SK-N-SH (cell line): ENCODE results near the gene CASKIN2. TPM values are rescaled to one million over a fixed set of nuclear protein-coding genes. Genes with fewer than 3 reads are reported as not detected.

Source experiments
- CTCF ChIA-PET: fragments of 300-600, 350-600 bp; formaldehyde crosslinking; extraction: SDS; loops from one replicate; lab custom pipeline; 2021; lab: Yijun Ruan, JAX
- POLR2A ChIA-PET: fragments of 350-600 bp; sonication (Branson Sonifier 250); formaldehyde crosslinking; extraction: SDS; loops from one replicate; lab custom pipeline; 2020; ENCODE audit warnings: antibody characterized with exemption, inconsistent platforms; lab: Yijun Ruan, JAX
- DNase-seq: peaks from one replicate; pipeline ENCODE4 v3.0.0; 2012
- H2AFZ ChIP-seq: fragments of 200-600 bp; sonication (generic); 2 replicates; pipeline ENCODE4 v1.8.1; 2016; ENCODE audit warnings: antibody characterized with exemption, mild to moderate bottlenecking, low read depth
- H3F3A ChIP-seq: fragments of 200-600 bp; sonication (generic); replicated peaks from 2 replicates; pipeline ENCODE3; 2016; ENCODE audit warnings: antibody characterized with exemption, mild to moderate bottlenecking; ENCODE audit not compliant: insufficient read depth
- H3K27ac ChIP-seq, 2 experiments: fragments of 200-500 bp in 1 of 2; fragments of 200-600 bp in 1 of 2; sonication (Bioruptor generic) in 1 of 2; sonication (generic), shearing (Covaris generic) in 1 of 2; 2 replicates each; pipeline versions ENCODE4 v1.5.1 to v1.6.1; 2014 to 2016; ENCODE audit warnings: low read depth in 2 of 2, inconsistent platforms in 1 of 2, low read length in 1 of 2, mild to moderate bottlenecking in 1 of 2, mixed read lengths in 1 of 2
- H3K27me3 ChIP-seq: fragments of 200-600 bp; sonication (generic), shearing (Covaris generic); 2 replicates; pipeline ENCODE4 v1.6.1; 2016; ENCODE audit warnings: mixed run types; ENCODE audit not compliant: insufficient read depth
- H3K36me3 ChIP-seq, 2 experiments: fragments of 200-500 bp in 1 of 2; fragments of 200-600 bp in 1 of 2; sonication (Bioruptor generic) in 1 of 2; sonication (generic) in 1 of 2; replicated peaks in 1 of 2; 2 replicates each; pipeline versions ENCODE3 to v1.5.1; 2014 to 2016; ENCODE audit warnings: low read length in 1 of 2, mild to moderate bottlenecking in 1 of 2; ENCODE audit not compliant: insufficient read depth in 2 of 2, control insufficient read depth in 1 of 2
- H3K4me1 ChIP-seq, 2 experiments: fragments of 200-500 bp in 1 of 2; fragments of 200-600 bp in 1 of 2; sonication (Bioruptor generic) in 1 of 2; sonication (generic), shearing (Covaris generic) in 1 of 2; 2 replicates each; pipeline versions ENCODE4 v1.5.1 to v1.6.1; 2014 to 2016; ENCODE audit warnings: low read depth in 1 of 2, low read length in 1 of 2, mixed run types in 1 of 2; ENCODE audit not compliant: insufficient read depth in 2 of 2, control insufficient read depth in 1 of 2
- H3K4me2 ChIP-seq: fragments of 200-600 bp; sonication (generic), shearing (Covaris generic); 2 replicates; pipeline ENCODE4 v1.6.1; 2017; ENCODE audit warnings: mixed run types
- H3K4me3 ChIP-seq, 2 experiments: fragments of 200-500 bp in 1 of 2; fragments of 200-600 bp in 1 of 2; sonication (Bioruptor generic) in 1 of 2; sonication (generic), shearing (Covaris generic) in 1 of 2; 2 replicates each; pipeline versions ENCODE4 v1.5.1 to v1.8.1; 2014 to 2016; ENCODE audit warnings: low read depth in 2 of 2, inconsistent platforms in 1 of 2, low read length in 1 of 2, mild to moderate bottlenecking in 1 of 2, mixed read lengths in 1 of 2, moderate library complexity in 1 of 2
- H3K79me2 ChIP-seq: fragments of 200-600 bp; sonication (generic); 2 replicates; pipeline ENCODE4 v1.8.1; 2017; ENCODE audit warnings: mild to moderate bottlenecking; ENCODE audit not compliant: insufficient read depth
- H3K9ac ChIP-seq: fragments of 200-600 bp; sonication (generic); 2 replicates; pipeline ENCODE4 v1.6.1; 2017; ENCODE audit warnings: mixed run types
- H3K9me2 ChIP-seq: fragments of 200-600 bp; sonication (generic); 2 replicates; pipeline ENCODE4 v1.6.1; 2017; ENCODE audit warnings: mixed run types
- H3K9me3 ChIP-seq: fragments of 200-600 bp; sonication (generic); 2 replicates; pipeline ENCODE4 v1.6.1; 2017; ENCODE audit warnings: mixed run types, mild to moderate bottlenecking, moderate library complexity
- H4K20me1 ChIP-seq: fragments of 200-600 bp; sonication (generic); 2 replicates; pipeline ENCODE4 v1.6.1; 2017; ENCODE audit warnings: mild to moderate bottlenecking, mixed run types; ENCODE audit not compliant: insufficient read depth
- ELF1 ChIP-seq: IDR thresholded peaks from 2 replicates; pipeline ENCODE4 v1.4.0; 2012
- EP300 ChIP-seq, 2 experiments: IDR thresholded peaks; 2 replicates each; pipeline versions ENCODE4 v1.4.0 to v1.6.1; 2012; ENCODE audit warnings: borderline replicate concordance in 1 of 2, low read depth in 1 of 2, low read length in 1 of 2
- MXI1 ChIP-seq: IDR thresholded peaks from 2 replicates; pipeline ENCODE4 v1.6.1; 2012; ENCODE audit warnings: mild to moderate bottlenecking, low read depth, low read length, improper control_type of control experiment
- POLR2AphosphoS5 ChIP-seq: IDR thresholded peaks from 2 replicates; pipeline ENCODE4 v1.6.1; 2012; ENCODE audit warnings: low read depth, low read length
- RAD21 ChIP-seq: IDR thresholded peaks from 2 replicates; pipeline ENCODE4 v1.6.1; 2012; ENCODE audit warnings: mild to moderate bottlenecking, low read length
- WGBS: methylation state at CpG from one replicate; pipeline ENCODE4 v1.1.6; 2017; ENCODE audit warnings: low lambda C conversion rate; 5-methylcytosine and 5-hydroxymethylcytosine counted together
- polyA plus RNA-seq, 3 experiments: library from polyadenylated mRNA; depleted of rRNA; stranded (reverse); fragments of >200 nt; gene quantifications; 2 replicates each; pipeline ENCODE4 v1.2.3, GENCODE V29; 2012
- TF ChIP-seq, protein P1 (sequence below): IDR thresholded peaks from 2 replicates; pipeline ENCODE4 v1.6.1; 2012; ENCODE audit warnings: mild to moderate bottlenecking, low read depth, low read length, moderate library complexity
- TF ChIP-seq, protein P2 (sequence below): IDR thresholded peaks from 2 replicates; pipeline ENCODE4 v1.4.0; 2012; ENCODE audit warnings: low read depth, borderline replicate concordance
- TF ChIP-seq, protein P3 (sequence below): IDR thresholded peaks from 2 replicates; pipeline ENCODE4 v1.4.0; 2012; ENCODE audit warnings: low read depth, borderline replicate concordance

CASKIN2 gene
- polyA plus RNA-seq, 1 of the 3 experiments (the other 2 are of a cell fraction): 6.5 TPM

DNA sequence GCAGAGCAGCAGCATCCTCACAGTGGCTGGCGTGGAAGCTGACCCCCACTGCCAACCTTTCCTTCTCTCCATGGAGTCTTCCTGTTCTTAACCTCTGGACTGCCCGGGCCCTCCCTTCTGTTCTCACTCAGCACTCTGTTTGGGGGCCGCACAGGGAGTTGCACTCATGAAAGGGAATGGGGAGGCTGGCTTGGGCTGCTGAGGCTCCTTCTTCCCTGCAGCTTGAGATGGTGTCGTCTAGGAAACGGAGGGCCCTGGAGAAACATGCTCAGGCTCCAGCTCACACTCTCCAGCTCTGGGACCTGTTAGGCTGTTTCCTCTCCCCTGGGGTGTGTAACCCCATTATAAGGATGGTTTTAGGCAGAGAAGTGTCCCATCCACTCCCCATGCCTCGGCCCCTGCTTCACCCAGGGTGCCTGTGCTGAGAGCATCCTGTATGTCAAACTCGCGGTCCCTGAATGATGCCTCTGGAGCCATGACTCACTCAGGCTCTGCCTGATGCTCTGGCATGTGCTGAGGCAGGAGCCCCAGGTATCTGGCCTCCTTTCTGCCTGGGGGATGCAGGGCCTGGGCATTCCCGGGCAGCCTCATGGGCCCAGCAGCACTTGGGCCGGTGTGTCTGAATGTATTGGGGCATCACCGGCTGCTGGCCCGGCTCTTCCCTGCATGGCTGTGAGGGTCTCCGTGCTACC lies 40.0 kb downstream of the CASKIN2 start:
- no peaks in the 10 kb centered on the region for H3K27me3 ChIP-seq
- ChIA-PET CTCF (interaction anchor here (1.5 to 2.8 kb wide), 2 partner anchors 11 to 41 kb away, joined by 3 to 7 read pairs; partner anchors contain the start of gene TSEN54), POLR2A (no interaction called here)
- no peak for DNase-seq
- H3K9me3 ChIP-seq: no peaks in the 10 kb centered on the region
- H3K4me3 ChIP-seq: no peak overlapping the region
- peaks cover 21 to 27% of the 10 kb centered on the region in 2 experiments for H3K36me3 ChIP-seq
- WGBS: 91% methylated on average over 9 of the region's 13 CpGs
- H4K20me1 ChIP-seq: peaks cover 16% of the 10 kb centered on the region; the same call in 1 of the 2 replicates
- no peak overlapping the region for H3K27ac ChIP-seq
- TF ChIP-seq ELF1: no peak
- TF ChIP-seq, all 33 proteins: peak for 0
- Histone ChIP-seq H2AFZ (no peak overlapping the region), H3F3A (no peaks in the 10 kb centered on the region), H3K9me2 (no peaks in the 10 kb centered on the region), H3K9ac (no peak overlapping the region), H3K4me2 (no peak overlapping the region; the same call in 1 of the 2 replicates), H3K79me2 (0 out of 2 replicates have a peak, but pooled peaks cover under 1% of the 10 kb centered on the region), H3K4me1 (no peaks in the 10 kb centered on the region)

DNA sequence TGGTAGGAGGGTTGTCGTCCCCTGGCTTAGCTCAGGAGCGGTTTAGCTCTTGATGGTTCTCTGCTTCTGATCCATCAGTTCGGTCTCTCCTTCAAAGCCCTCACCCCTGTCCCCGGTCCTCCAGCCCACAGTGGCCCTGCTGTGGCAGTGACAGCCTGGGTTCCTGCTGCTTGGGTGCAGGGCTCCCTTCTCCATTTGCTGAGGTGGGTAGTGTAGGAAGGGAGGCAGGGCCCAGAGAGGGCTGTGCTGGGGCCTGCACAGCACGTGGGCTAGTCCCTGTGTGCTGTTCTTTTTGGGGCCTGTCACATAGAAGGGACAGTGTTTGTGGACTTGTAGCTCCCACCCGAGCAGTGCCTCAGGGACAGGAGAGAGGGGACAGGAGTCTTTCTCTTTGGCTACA lies 40.6 kb downstream of the CASKIN2 start:
- H3K4me1 ChIP-seq: no peaks in the 10 kb centered on the region
- H3K27ac ChIP-seq: no peak overlapping the region
- no peak overlapping the region for H3K4me3 ChIP-seq
- H3F3A ChIP-seq: no peaks in the 10 kb centered on the region
- H2AFZ ChIP-seq: no peak overlapping the region
- H3K9me3 ChIP-seq: no peaks in the 10 kb centered on the region
- WGBS: 89% methylated on average over 3 of the region's 6 CpGs
- no peak for DNase-seq
- POLR2A ChIA-PET: no interaction called here
- H3K9me2 ChIP-seq: no peaks in the 10 kb centered on the region
- H4K20me1 ChIP-seq: peaks cover 16% of the 10 kb centered on the region; the same call in 1 of the 2 replicates
- H3K79me2 ChIP-seq: 0 out of 2 replicates have a peak, but pooled peaks cover 6% of the 10 kb centered on the region
- no peak overlapping the region for H3K4me2 ChIP-seq
- no peaks in the 10 kb centered on the region for H3K27me3 ChIP-seq
- TF ChIP-seq MXI1 (no peak), RAD21 (no peak), EP300 (IDR thresholded peaks at IDR 0.05; ENCODE audit: borderline replicate concordance in 1 of 2, low read depth in 1 of 2, low read length in 1 of 2) (no peak), POLR2AphosphoS5 (no peak), ELF1 (no peak)
- TF ChIP-seq, protein P1, sequence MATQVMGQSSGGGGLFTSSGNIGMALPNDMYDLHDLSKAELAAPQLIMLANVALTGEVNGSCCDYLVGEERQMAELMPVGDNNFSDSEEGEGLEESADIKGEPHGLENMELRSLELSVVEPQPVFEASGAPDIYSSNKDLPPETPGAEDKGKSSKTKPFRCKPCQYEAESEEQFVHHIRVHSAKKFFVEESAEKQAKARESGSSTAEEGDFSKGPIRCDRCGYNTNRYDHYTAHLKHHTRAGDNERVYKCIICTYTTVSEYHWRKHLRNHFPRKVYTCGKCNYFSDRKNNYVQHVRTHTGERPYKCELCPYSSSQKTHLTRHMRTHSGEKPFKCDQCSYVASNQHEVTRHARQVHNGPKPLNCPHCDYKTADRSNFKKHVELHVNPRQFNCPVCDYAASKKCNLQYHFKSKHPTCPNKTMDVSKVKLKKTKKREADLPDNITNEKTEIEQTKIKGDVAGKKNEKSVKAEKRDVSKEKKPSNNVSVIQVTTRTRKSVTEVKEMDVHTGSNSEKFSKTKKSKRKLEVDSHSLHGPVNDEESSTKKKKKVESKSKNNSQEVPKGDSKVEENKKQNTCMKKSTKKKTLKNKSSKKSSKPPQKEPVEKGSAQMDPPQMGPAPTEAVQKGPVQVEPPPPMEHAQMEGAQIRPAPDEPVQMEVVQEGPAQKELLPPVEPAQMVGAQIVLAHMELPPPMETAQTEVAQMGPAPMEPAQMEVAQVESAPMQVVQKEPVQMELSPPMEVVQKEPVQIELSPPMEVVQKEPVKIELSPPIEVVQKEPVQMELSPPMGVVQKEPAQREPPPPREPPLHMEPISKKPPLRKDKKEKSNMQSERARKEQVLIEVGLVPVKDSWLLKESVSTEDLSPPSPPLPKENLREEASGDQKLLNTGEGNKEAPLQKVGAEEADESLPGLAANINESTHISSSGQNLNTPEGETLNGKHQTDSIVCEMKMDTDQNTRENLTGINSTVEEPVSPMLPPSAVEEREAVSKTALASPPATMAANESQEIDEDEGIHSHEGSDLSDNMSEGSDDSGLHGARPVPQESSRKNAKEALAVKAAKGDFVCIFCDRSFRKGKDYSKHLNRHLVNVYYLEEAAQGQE: no peak
- TF ChIP-seq, protein P2, sequence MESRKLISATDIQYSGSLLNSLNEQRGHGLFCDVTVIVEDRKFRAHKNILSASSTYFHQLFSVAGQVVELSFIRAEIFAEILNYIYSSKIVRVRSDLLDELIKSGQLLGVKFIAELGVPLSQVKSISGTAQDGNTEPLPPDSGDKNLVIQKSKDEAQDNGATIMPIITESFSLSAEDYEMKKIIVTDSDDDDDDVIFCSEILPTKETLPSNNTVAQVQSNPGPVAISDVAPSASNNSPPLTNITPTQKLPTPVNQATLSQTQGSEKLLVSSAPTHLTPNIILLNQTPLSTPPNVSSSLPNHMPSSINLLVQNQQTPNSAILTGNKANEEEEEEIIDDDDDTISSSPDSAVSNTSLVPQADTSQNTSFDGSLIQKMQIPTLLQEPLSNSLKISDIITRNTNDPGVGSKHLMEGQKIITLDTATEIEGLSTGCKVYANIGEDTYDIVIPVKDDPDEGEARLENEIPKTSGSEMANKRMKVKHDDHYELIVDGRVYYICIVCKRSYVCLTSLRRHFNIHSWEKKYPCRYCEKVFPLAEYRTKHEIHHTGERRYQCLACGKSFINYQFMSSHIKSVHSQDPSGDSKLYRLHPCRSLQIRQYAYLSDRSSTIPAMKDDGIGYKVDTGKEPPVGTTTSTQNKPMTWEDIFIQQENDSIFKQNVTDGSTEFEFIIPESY: no peak
- TF ChIP-seq, protein P3, sequence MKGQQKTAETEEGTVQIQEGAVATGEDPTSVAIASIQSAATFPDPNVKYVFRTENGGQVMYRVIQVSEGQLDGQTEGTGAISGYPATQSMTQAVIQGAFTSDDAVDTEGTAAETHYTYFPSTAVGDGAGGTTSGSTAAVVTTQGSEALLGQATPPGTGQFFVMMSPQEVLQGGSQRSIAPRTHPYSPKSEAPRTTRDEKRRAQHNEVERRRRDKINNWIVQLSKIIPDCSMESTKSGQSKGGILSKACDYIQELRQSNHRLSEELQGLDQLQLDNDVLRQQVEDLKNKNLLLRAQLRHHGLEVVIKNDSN: no peak
- TF ChIP-seq, all 33 proteins: peak for 0
- H3K36me3 ChIP-seq: peaks cover 21 to 27% of the 10 kb centered on the region in 2 experiments
- CTCF ChIA-PET: interaction anchor here (1.5 to 2.8 kb wide), 2 partner anchors 11 to 42 kb away, joined by 3 to 7 read pairs; partner anchors contain the start of gene TSEN54
- no peak overlapping the region for H3K9ac ChIP-seq
